CD4-positive, CD25-positive, alpha-beta regulatory T cell (primary cell): ENCODE data around the gene TBPL2. TPM values are rescaled to one million over a fixed set of nuclear protein-coding genes. Genes with fewer than 3 reads are reported as not detected.

Experiments used
- ATAC-seq, 2 donors: fragments of 150-1000 bp; cut with Tn5 transposase; one replicate each; pipeline ENCODE4 v1.10.0; 2021; ENCODE audit warnings: low read depth in 2 of 2, moderate number of reproducible peaks in 2 of 2, moderate library complexity in 1 of 2
- DNase-seq, 3 donors: peaks; one replicate each; pipeline versions ENCODE4 v3.0.0 to v3.0.0-alpha.2; 2012 to 2022; ENCODE audit warnings: mixed read lengths in 1 of 3
- H3K27ac ChIP-seq: one replicate; pipeline ENCODE4 v1.7.0; 2013; ENCODE audit warnings: mild to moderate bottlenecking, low read length; ENCODE audit not compliant: insufficient read depth, poor library complexity, severe bottlenecking
- H3K27me3 ChIP-seq: one replicate; pipeline ENCODE4 v1.7.0; 2013; ENCODE audit warnings: low read length; ENCODE audit not compliant: control insufficient read depth, insufficient read depth
- H3K36me3 ChIP-seq: one replicate; pipeline ENCODE4 v1.7.0; 2013; ENCODE audit warnings: mild to moderate bottlenecking, low read length, moderate library complexity; ENCODE audit not compliant: control insufficient read depth, insufficient read depth
- H3K4me1 ChIP-seq: 2 replicates; pipeline ENCODE4 v1.7.0; 2013; ENCODE audit warnings: mild to moderate bottlenecking, low read length; ENCODE audit not compliant: insufficient read depth, control insufficient read depth, poor library complexity, severe bottlenecking
- H3K4me3 ChIP-seq: one replicate; pipeline ENCODE4 v1.7.0; 2013; ENCODE audit warnings: low read depth, mild to moderate bottlenecking, low read length, moderate library complexity
- H3K9me3 ChIP-seq, 2 experiments: 1 replicate in 1 of 2; 2 replicates in 1 of 2; pipeline ENCODE4 v1.7.0; 2013; ENCODE audit warnings: low read length in 2 of 2, mild to moderate bottlenecking in 1 of 2, moderate library complexity in 1 of 2; ENCODE audit not compliant: control insufficient read depth in 2 of 2
- H3K27ac Mint-ChIP-seq, 3 donors: one replicate each; pipeline ENCODE4 v1.8.0; 2020 to 2022; ENCODE audit warnings: mild to moderate bottlenecking in 3 of 3, mixed read lengths in 3 of 3, moderate library complexity in 2 of 3
- H3K27me3 Mint-ChIP-seq: one replicate; pipeline ENCODE4 v1.8.0; 2022; ENCODE audit warnings: mild to moderate bottlenecking, mixed read lengths
- H3K36me3 Mint-ChIP-seq: one replicate; pipeline ENCODE4 v1.8.0; 2020; ENCODE audit warnings: mixed read lengths
- H3K4me1 Mint-ChIP-seq, 4 donors: one replicate each; pipeline ENCODE4 v1.8.0; 2020 to 2022; ENCODE audit warnings: mixed read lengths in 4 of 4, mild to moderate bottlenecking in 1 of 4
- H3K4me3 Mint-ChIP-seq, 4 donors: one replicate each; pipeline ENCODE4 v1.8.0; 2020 to 2022; ENCODE audit warnings: mild to moderate bottlenecking in 4 of 4, mixed read lengths in 4 of 4, moderate library complexity in 3 of 4
- H3K9me3 Mint-ChIP-seq, 7 donors: one replicate each; pipeline ENCODE4 v1.8.0; 2020 to 2022; ENCODE audit warnings: mixed read lengths in 7 of 7, mild to moderate bottlenecking in 3 of 7, moderate library complexity in 2 of 7
- polyA plus RNA-seq, 4 donors: library from polyadenylated mRNA; unstranded; fragments of 300-500 nt; fragmentation: Illumina TruSeq; gene quantifications; one replicate each; pipeline ENCODE4 v1.2.3, GENCODE V29; 2021
- total RNA-seq: library from RNA; stranded (reverse); gene quantifications from one replicate; pipeline ENCODE4 v1.2.3, GENCODE V29; 2022

TBPL2 gene
- total and polyA plus RNA-seq, 5 donors from 2014 or later: not detected

- Histone ChIP-seq H3K36me3 (no peaks in the 10 kb centered on the region), H3K4me1 (peaks cover 22% of the 10 kb centered on the region), H3K27ac (no peak overlapping the region), H3K9me3 (no peaks in the 10 kb centered on the region), H3K27me3 (no peaks in the 10 kb centered on the region), H3K4me3 (no peak overlapping the region)
- no peaks in the 10 kb centered on the region for H3K9me3 Mint-ChIP-seq
- H3K27me3 Mint-ChIP-seq: peaks cover 10% of the 10 kb centered on the region
- peak overlapping the region in 1 of 3 donors; percentile 83 for H3K27ac Mint-ChIP-seq
- no peak overlapping the region for H3K4me3 Mint-ChIP-seq
- H3K4me1 Mint-ChIP-seq: peaks cover 16 to 32% (median 19%) of the 10 kb centered on the region in 4 donors
- H3K36me3 Mint-ChIP-seq: no peaks in the 10 kb centered on the region
- ATAC-seq (no peak), DNase-seq (no peak)
These were observed 3.5 kb downstream of the TBPL2 start for GRCh38 chr14:55436931-55437330.

- Histone ChIP-seq H3K9me3 (no peaks in the 10 kb centered on the region), H3K4me3 (no peak overlapping the region), H3K27me3 (no peaks in the 10 kb centered on the region), H3K36me3 (no peaks in the 10 kb centered on the region), H3K27ac (no peak overlapping the region), H3K4me1 (peaks cover 22% of the 10 kb centered on the region)
- Mint-ChIP-seq H3K36me3 (no peaks in the 10 kb centered on the region), H3K4me1 (peaks cover 16 to 32% (median 20%) of the 10 kb centered on the region in 4 donors), H3K27ac (peak overlapping the region in 2 of 3 donors; percentile 33 to 83), H3K4me3 (no peak overlapping the region), H3K9me3 (no peaks in the 10 kb centered on the region), H3K27me3 (peaks cover 10% of the 10 kb centered on the region)
- ATAC-seq (no peak), DNase-seq (no peak)
These were observed 3.9 kb downstream of the TBPL2 start for GRCh38 chr14:55436519-55436918.

GRCh38 chr14:55434805-55435174 is 5.6 kb downstream of the TBPL2 start:
- ATAC-seq (no peak), DNase-seq (no peak)
- Mint-ChIP-seq H3K9me3 (no peaks in the 10 kb centered on the region), H3K27ac (peak overlapping the region; percentile 62 to 88 (median 83)), H3K4me1 (peaks cover 16 to 41% (median 28%) of the 10 kb centered on the region in 4 donors), H3K4me3 (peak overlapping the region in 1 of 4 donors; percentile 62), H3K36me3 (no peaks in the 10 kb centered on the region), H3K27me3 (peaks cover 8% of the 10 kb centered on the region)
- H3K4me1 ChIP-seq: peaks cover 22% of the 10 kb centered on the region
- no peaks in the 10 kb centered on the region for H3K36me3 ChIP-seq
- H3K4me3 ChIP-seq: no peak overlapping the region
- no peak overlapping the region for H3K27ac ChIP-seq
- H3K27me3 ChIP-seq: no peaks in the 10 kb centered on the region
- no peaks in the 10 kb centered on the region for H3K9me3 ChIP-seq

- H3K36me3 Mint-ChIP-seq: no peaks in the 10 kb centered on the region
- Histone ChIP-seq H3K27me3 (no peaks in the 10 kb centered on the region), H3K36me3 (no peaks in the 10 kb centered on the region), H3K4me1 (peaks cover 22% of the 10 kb centered on the region), H3K4me3 (peak overlapping the region; percentile 54), H3K27ac (peak overlapping the region; percentile 41), H3K9me3 (no peaks in the 10 kb centered on the region)
- DNase-seq (peak in 2 of 3 donors; percentile 5 to 34), ATAC-seq (peak in 1 of 2 donors; percentile 21)
- H3K9me3 Mint-ChIP-seq: no peaks in the 10 kb centered on the region
- peaks cover 9% of the 10 kb centered on the region for H3K27me3 Mint-ChIP-seq
- peak overlapping the region; percentile 13 to 78 (median 48) for H3K4me3 Mint-ChIP-seq
- peak overlapping the region; percentile 62 to 88 (median 83) for H3K27ac Mint-ChIP-seq
- peaks cover 16 to 43% (median 30%) of the 10 kb centered on the region in 4 donors for H3K4me1 Mint-ChIP-seq
These were observed 6.3 kb downstream of the TBPL2 start for GRCh38 chr14:55433880-55434804.

- H3K9me3 ChIP-seq: no peaks in the 10 kb centered on the region
- no peak overlapping the region for H3K4me3 ChIP-seq
- H3K27me3 ChIP-seq: no peaks in the 10 kb centered on the region
- peaks cover 4% of the 10 kb centered on the region for H3K27me3 Mint-ChIP-seq
- H3K27ac Mint-ChIP-seq: peak overlapping the region in 1 of 3 donors; percentile 67
- H3K4me1 ChIP-seq: peaks cover 22% of the 10 kb centered on the region
- no peaks in the 10 kb centered on the region for H3K36me3 ChIP-seq
- H3K9me3 Mint-ChIP-seq: no peaks in the 10 kb centered on the region
- H3K27ac ChIP-seq: no peak overlapping the region
- ATAC-seq: no peak
- no peaks in the 10 kb centered on the region for H3K36me3 Mint-ChIP-seq
- H3K4me3 Mint-ChIP-seq: no peak overlapping the region
- H3K4me1 Mint-ChIP-seq: peaks cover 16 to 43% (median 30%) of the 10 kb centered on the region in 4 donors
- no peak for DNase-seq
These were observed 7.8 kb downstream of the TBPL2 start for GRCh38 chr14:55432628-55433027.

GRCh38 chr14:55430024-55430690 is 10.3 kb downstream of the TBPL2 start:
- Mint-ChIP-seq H3K4me3 (no peak overlapping the region), H3K36me3 (no peaks in the 10 kb centered on the region), H3K27me3 (peaks cover 11% of the 10 kb centered on the region), H3K9me3 (no peaks in the 10 kb centered on the region), H3K27ac (peak overlapping the region in 2 of 3 donors; percentile 57 to 83), H3K4me1 (peaks cover 21 to 37% (median 30%) of the 10 kb centered on the region in 4 donors)
- no peaks in the 10 kb centered on the region for H3K9me3 ChIP-seq
- DNase-seq: peak; percentile 27 to 85 (median 72)
- no peaks in the 10 kb centered on the region for H3K36me3 ChIP-seq
- no peak overlapping the region for H3K27ac ChIP-seq
- H3K4me3 ChIP-seq: no peak overlapping the region
- H3K4me1 ChIP-seq: peaks cover 22% of the 10 kb centered on the region
- peak; percentile 88 to 89 for ATAC-seq
- H3K27me3 ChIP-seq: no peaks in the 10 kb centered on the region

- Histone ChIP-seq H3K4me3 (no peak overlapping the region), H3K36me3 (no peaks in the 10 kb centered on the region), H3K27ac (no peak overlapping the region), H3K4me1 (no peaks in the 10 kb centered on the region), H3K9me3 (no peaks in the 10 kb centered on the region), H3K27me3 (no peaks in the 10 kb centered on the region)
- Mint-ChIP-seq H3K27ac (no peak overlapping the region), H3K4me3 (no peak overlapping the region), H3K4me1 (peaks cover 4 to 17% (median 8%) of the 10 kb centered on the region in 4 donors), H3K27me3 (peaks cover 17% of the 10 kb centered on the region), H3K9me3 (no peaks in the 10 kb centered on the region), H3K36me3 (no peaks in the 10 kb centered on the region)
- DNase-seq (no peak), ATAC-seq (no peak)
These were observed 13.0 kb downstream of the TBPL2 start for GRCh38 chr14:55427439-55427838.
